ENCODE results near the gene KMO. TPM values are rescaled to one million over a fixed set of nuclear protein-coding genes. Genes with fewer than 3 reads are reported as not detected.

KMO gene
- total RNA-seq, 2 donors from 2014 or later = 0.35 to 0.37 TPM

GRCh38 chr1:241555526-241555925, 23.3 kb downstream of the KMO start:
- H3K27me3 ChIP-seq = no peaks in the 10 kb centered on the region
- H3K36me3 ChIP-seq = no peaks in the 10 kb centered on the region
- no peaks in the 10 kb centered on the region for H3K9me3 ChIP-seq
- no peak overlapping the region for H3K27ac ChIP-seq
- DNase-seq (ENCODE audit: low spot score) = no peak
- H3K4me1 ChIP-seq = no peaks in the 10 kb centered on the region
- TF ChIP-seq CTCF (IDR thresholded peaks at IDR 0.05) = no peak
- no peak overlapping the region for H3K4me3 ChIP-seq

GRCh38 chr1:241557031-241557430, 24.9 kb downstream of the KMO start:
- no peaks in the 10 kb centered on the region for H3K4me1 ChIP-seq
- no peak for TF ChIP-seq CTCF (IDR thresholded peaks at IDR 0.05)
- no peak for DNase-seq (ENCODE audit: low spot score)

GRCh38 chr1:241557551-241558193, 25.5 kb downstream of the KMO start:
- Histone ChIP-seq H3K36me3 (no peaks in the 10 kb centered on the region), H3K4me1 (no peaks in the 10 kb centered on the region), H3K27ac (no peak overlapping the region), H3K9me3 (no peaks in the 10 kb centered on the region), H3K27me3 (no peaks in the 10 kb centered on the region), H3K4me3 (no peak overlapping the region)
- TF ChIP-seq CTCF (IDR thresholded peaks at IDR 0.05) = no peak
- no peak for DNase-seq (ENCODE audit: low spot score)

More at GRCh38 chr1:241557031-241557430, 24.9 kb downstream of the KMO start:
- H3K27ac ChIP-seq = no peak overlapping the region
- H3K9me3 ChIP-seq = no peaks in the 10 kb centered on the region
- H3K27me3 ChIP-seq = no peaks in the 10 kb centered on the region
- no peak overlapping the region for H3K4me3 ChIP-seq
- no peaks in the 10 kb centered on the region for H3K36me3 ChIP-seq

- Histone ChIP-seq H3K27ac (no peak overlapping the region), H3K27me3 (no peaks in the 10 kb centered on the region), H3K4me1 (no peaks in the 10 kb centered on the region), H3K9me3 (no peaks in the 10 kb centered on the region), H3K4me3 (no peak overlapping the region), H3K36me3 (no peaks in the 10 kb centered on the region)
- TF ChIP-seq CTCF (IDR thresholded peaks at IDR 0.05) = no peak
- no peak for DNase-seq (ENCODE audit: low spot score)
These were observed 28.1 kb downstream of the KMO start for GRCh38 chr1:241560146-241560848.

GRCh38 chr1:241560849-241561187, 28.6 kb downstream of the KMO start:
- Histone ChIP-seq H3K4me1 (no peaks in the 10 kb centered on the region), H3K4me3 (no peak overlapping the region), H3K36me3 (no peaks in the 10 kb centered on the region), H3K27me3 (no peaks in the 10 kb centered on the region), H3K9me3 (no peaks in the 10 kb centered on the region), H3K27ac (no peak overlapping the region)
- DNase-seq (ENCODE audit: low spot score) = no peak
- TF ChIP-seq CTCF (IDR thresholded peaks at IDR 0.05) = no peak

All from right atrium auricular region (tissue), 2 donors.